HEK293T (cell line): ENCODE measurements around the gene SKIC8.

Source experiments
- CTCF ChIA-PET: fragments of 350-600 bp; formaldehyde crosslinking; extraction: SDS; loops from one replicate; lab custom pipeline; 2021; ENCODE audit warnings: antibody characterized with exemption, inconsistent platforms; lab: Yijun Ruan, JAX
- POLR2A ChIA-PET: fragments of 350-600 bp; formaldehyde crosslinking; extraction: SDS; loops from one replicate; lab custom pipeline; 2020; ENCODE audit warnings: antibody characterized with exemption, inconsistent platforms; lab: Yijun Ruan, JAX
- DNase-seq: peaks from one replicate; pipeline ENCODE4 v3.0.0; 2012; ENCODE audit warnings: mixed read lengths; ENCODE audit errors: extremely low spot score
- ARNT ChIP-seq: fragments of 450-650 bp; IDR thresholded peaks from 2 replicates; pipeline ENCODE4 v1.6.1; 2017; ENCODE audit warnings: mild to moderate bottlenecking
- BHLHE40 ChIP-seq: fragments of 450-650 bp; IDR thresholded peaks from 2 replicates; pipeline ENCODE4 v1.6.1; 2016; ENCODE audit warnings: mild to moderate bottlenecking, moderate library complexity, borderline replicate concordance
- CTBP1 ChIP-seq: fragments of 450-650 bp; IDR thresholded peaks from 2 replicates; pipeline ENCODE4 v1.6.1; 2016; ENCODE audit warnings: borderline replicate concordance
- ELF4 ChIP-seq: fragments of 450-650 bp; IDR thresholded peaks from 2 replicates; pipeline ENCODE4 v1.6.1; 2017; ENCODE audit warnings: antibody characterized with exemption
- FOXA1 ChIP-seq: fragments of 450-650 bp; IDR thresholded peaks from 2 replicates; pipeline ENCODE4 v1.6.1; 2016; ENCODE audit warnings: mild to moderate bottlenecking
- FOXK2 ChIP-seq: fragments of 450-650 bp; IDR thresholded peaks from 2 replicates; pipeline ENCODE4 v1.6.1; 2016; ENCODE audit warnings: mild to moderate bottlenecking
- FOXM1 ChIP-seq: fragments of 450-650 bp; IDR thresholded peaks from 2 replicates; pipeline ENCODE4 v1.6.1; 2017; ENCODE audit warnings: mild to moderate bottlenecking, borderline replicate concordance
- HDGF ChIP-seq: fragments of 450-650 bp; IDR thresholded peaks from 2 replicates; pipeline ENCODE4 v1.6.1; 2017; ENCODE audit warnings: antibody characterized with exemption, borderline replicate concordance
- L3MBTL2 ChIP-seq: fragments of 450-650 bp; conservative IDR thresholded peaks from 2 replicates; pipeline ENCODE4 v1.6.1; 2016; ENCODE audit warnings: mild to moderate bottlenecking
- LEF1 ChIP-seq: fragments of 450-650 bp; IDR thresholded peaks from 2 replicates; pipeline ENCODE4 v1.6.1; 2017; ENCODE audit warnings: mild to moderate bottlenecking, borderline replicate concordance
- NFRKB ChIP-seq: fragments of 450-650 bp; IDR thresholded peaks from 2 replicates; pipeline ENCODE4 v1.6.1; 2016; ENCODE audit warnings: mild to moderate bottlenecking, moderate library complexity
- SP1 ChIP-seq: fragments of 450-650 bp; IDR thresholded peaks from 2 replicates; pipeline ENCODE4 v1.6.1; 2017
- SUZ12 ChIP-seq: fragments of 450-650 bp; IDR thresholded peaks from 2 replicates; pipeline ENCODE4 v1.6.1; 2016; ENCODE audit warnings: mild to moderate bottlenecking
- TARDBP ChIP-seq: fragments of 450-650 bp; IDR thresholded peaks from 2 replicates; pipeline ENCODE4 v1.6.1; 2016
- ZNF384 ChIP-seq: fragments of 450-650 bp; IDR thresholded peaks from 2 replicates; pipeline ENCODE4 v1.6.1; 2016
- TF ChIP-seq, protein P1 (sequence below): fragments of 450-650 bp; IDR thresholded peaks from 2 replicates; pipeline ENCODE4 v1.6.1; 2016

The SKIC8 gene

DNA sequence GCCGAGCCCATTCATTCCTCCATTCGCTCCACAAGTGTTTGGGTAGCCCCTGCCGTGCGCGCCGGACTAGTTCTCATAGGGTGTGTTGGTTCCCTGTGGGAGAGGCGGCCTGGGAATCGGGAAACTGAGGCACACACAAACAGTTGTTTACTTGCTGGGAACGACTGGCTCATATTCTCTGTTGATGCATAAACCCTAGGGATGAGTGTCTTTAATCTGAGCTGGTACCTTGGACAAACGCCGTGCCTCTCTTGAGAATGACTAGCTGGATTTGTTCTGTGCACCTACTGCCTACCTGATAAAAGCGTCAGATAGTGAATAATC lies 34.3 kb downstream of the SKIC8 start:
- ChIA-PET CTCF (interaction anchor here (1.3 kb wide), 1 partner anchor 9 kb away, joined by 4 read pairs; no protein-coding TSS in a partner anchor), POLR2A (interaction anchor here (0.8 to 2.1 kb wide), 2 partner anchors 34 to 172 kb away, joined by 3 to 11 read pairs; partner anchors contain the start of gene SKIC8)
- DNase-seq: no peak
- TF ChIP-seq NFRKB (no peak), L3MBTL2 (no peak), FOXK2 (no peak), ARNT (no peak), LEF1 (no peak), CTBP1 (no peak), BHLHE40 (no peak), FOXA1 (no peak), SP1 (no peak), FOXM1 (no peak), ZNF384 (no peak), ELF4 (no peak)
- TF ChIP-seq, protein P1, sequence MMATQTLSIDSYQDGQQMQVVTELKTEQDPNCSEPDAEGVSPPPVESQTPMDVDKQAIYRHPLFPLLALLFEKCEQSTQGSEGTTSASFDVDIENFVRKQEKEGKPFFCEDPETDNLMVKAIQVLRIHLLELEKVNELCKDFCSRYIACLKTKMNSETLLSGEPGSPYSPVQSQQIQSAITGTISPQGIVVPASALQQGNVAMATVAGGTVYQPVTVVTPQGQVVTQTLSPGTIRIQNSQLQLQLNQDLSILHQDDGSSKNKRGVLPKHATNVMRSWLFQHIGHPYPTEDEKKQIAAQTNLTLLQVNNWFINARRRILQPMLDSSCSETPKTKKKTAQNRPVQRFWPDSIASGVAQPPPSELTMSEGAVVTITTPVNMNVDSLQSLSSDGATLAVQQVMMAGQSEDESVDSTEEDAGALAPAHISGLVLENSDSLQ: no peak

DNA sequence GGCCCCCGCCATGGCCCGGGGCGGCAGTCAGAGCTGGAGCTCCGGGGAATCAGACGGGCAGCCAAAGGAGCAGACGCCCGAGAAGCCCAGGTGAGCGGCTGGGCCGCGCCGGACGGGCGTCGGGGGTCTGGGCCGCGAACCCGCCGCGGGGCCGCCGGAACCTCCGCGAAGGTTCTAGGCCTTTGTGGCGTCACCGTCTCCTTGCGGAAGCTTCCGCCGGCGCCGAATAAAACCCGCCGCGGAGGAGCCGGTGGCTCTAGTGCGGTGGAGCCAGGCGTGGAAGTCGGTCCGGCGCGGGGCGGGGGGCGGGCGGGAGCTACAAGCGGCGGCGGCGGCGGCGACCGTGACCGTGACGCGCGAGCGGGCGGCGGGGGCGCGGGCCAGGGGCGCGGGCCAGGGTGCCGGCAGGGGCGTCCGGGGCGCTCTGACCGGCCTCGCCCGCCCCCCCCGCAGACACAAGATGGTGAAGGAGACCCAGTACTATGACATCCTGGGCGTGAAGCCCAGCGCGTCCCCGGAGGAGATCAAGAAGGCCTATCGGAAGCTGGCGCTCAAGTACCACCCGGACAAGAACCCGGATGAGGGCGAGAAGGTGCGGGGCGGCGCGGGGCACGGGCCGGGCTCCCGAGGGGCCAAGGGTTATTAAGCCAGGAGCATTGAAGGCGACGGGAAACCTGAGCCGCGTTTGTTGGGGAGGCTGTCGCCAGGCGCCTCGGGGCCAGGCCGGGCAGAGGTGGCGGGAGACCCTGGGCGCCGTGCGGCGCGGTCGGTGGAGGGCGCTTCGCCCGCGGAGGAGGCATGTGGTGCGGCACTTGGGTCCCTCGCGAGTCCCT lies 34.9 kb downstream of the SKIC8 start, which contains the start of gene DNAJA4:
Gene DNAJA4, plus strand, starts transcription at position 259 of the 833 bp plus-strand sequence. Its CDS starts 202 bp downstream, at position 461.
- ChIA-PET CTCF (no interaction called here), POLR2A (interaction anchor here (2.1 kb wide), 1 partner anchor 35 kb away, joined by 11 read pairs; the partner anchor contains the start of gene SKIC8)
- TF ChIP-seq LEF1 (no peak), HDGF (no peak), CTBP1 (no peak), ELF4 (no peak), TARDBP (no peak), SUZ12 (no peak), ZNF384 (no peak), FOXK2 (no peak), FOXM1 (no peak), SP1 (no peak), NFRKB (no peak), L3MBTL2 (no peak), FOXA1 (no peak), BHLHE40 (no peak), ARNT (no peak)
- TF ChIP-seq, protein P1: no peak
- no peak for DNase-seq

- ChIA-PET CTCF (interaction anchor here (0.9 kb wide), 1 partner anchor 156 kb away, joined by 3 read pairs; no protein-coding TSS in a partner anchor), POLR2A (no interaction called here)
- TF ChIP-seq ARNT: no peak
- no peak for TF ChIP-seq FOXA1
- TF ChIP-seq, protein P1: no peak
- TF ChIP-seq SP1: no peak
- TF ChIP-seq NFRKB: no peak
- TF ChIP-seq TARDBP: no peak
- TF ChIP-seq HDGF: no peak
- no peak for TF ChIP-seq BHLHE40
- TF ChIP-seq FOXM1: no peak
- TF ChIP-seq L3MBTL2: no peak
- no peak for TF ChIP-seq ZNF384
- TF ChIP-seq SUZ12: no peak
- TF ChIP-seq LEF1: no peak
- TF ChIP-seq ELF4: no peak
- TF ChIP-seq FOXK2: no peak
- TF ChIP-seq CTBP1: no peak
- no peak for DNase-seq
Measured at GRCh38 chr15:78263907-78264303, 35.5 kb downstream of the SKIC8 start.

- ChIA-PET CTCF (interaction anchor here (0.9 to 1.5 kb wide), 2 partner anchors 19 to 155 kb away, joined by 3 read pairs; no protein-coding TSS in a partner anchor), POLR2A (interaction anchor here (1.7 kb wide), 1 partner anchor 36 kb away, joined by 6 read pairs; the partner anchor contains the start of gene SKIC8)
- no peak for TF ChIP-seq SP1
- no peak for DNase-seq
Measured at GRCh38 chr15:78263351-78263781, 36.0 kb downstream of the SKIC8 start.

- no peak for DNase-seq
- TF ChIP-seq BHLHE40 (no peak), ARNT (no peak), ZNF384 (no peak), HDGF (no peak), FOXA1 (no peak), FOXK2 (no peak), NFRKB (no peak), FOXM1 (no peak), SUZ12 (no peak), SP1 (no peak), L3MBTL2 (no peak), TARDBP (no peak), ELF4 (no peak), CTBP1 (no peak)
- TF ChIP-seq, protein P1: no peak
- ChIA-PET POLR2A (interaction anchor here (0.9 kb wide), 1 partner anchor 38 kb away, joined by 4 read pairs; the partner anchor contains the start of gene SKIC8), CTCF (interaction anchor here (0.8 kb wide), 1 partner anchor 38 kb away, joined by 3 read pairs; the partner anchor contains the start of gene SKIC8)
Measured at GRCh38 chr15:78261062-78261461, 38.3 kb downstream of the SKIC8 start.
